Peyer's patch (tissue), 4 donors: ENCODE measurements around the gene CELF2.

ENCODE experiments used
- POLR2A ChIP-seq, 2 donors: fragments of 450-650 bp; IDR thresholded peaks; one replicate each; pipeline ENCODE4 v1.5.1; 2017; ENCODE audit warnings: antibody characterized with exemption in 2 of 2, mild to moderate bottlenecking in 2 of 2, moderate library complexity in 2 of 2
- TF ChIP-seq, protein P1 (sequence below), 6 experiments: fragments of 450-650 bp in 4 of 6; fragments of 200-600 bp in 2 of 6; sonication (generic) in 1 of 6; IDR thresholded peaks; one replicate each; pipeline ENCODE4 v1.5.1; 2017 to 2019; ENCODE audit warnings: antibody characterized with exemption in 6 of 6, mild to moderate bottlenecking in 3 of 6, moderate library complexity in 1 of 6

DNA sequence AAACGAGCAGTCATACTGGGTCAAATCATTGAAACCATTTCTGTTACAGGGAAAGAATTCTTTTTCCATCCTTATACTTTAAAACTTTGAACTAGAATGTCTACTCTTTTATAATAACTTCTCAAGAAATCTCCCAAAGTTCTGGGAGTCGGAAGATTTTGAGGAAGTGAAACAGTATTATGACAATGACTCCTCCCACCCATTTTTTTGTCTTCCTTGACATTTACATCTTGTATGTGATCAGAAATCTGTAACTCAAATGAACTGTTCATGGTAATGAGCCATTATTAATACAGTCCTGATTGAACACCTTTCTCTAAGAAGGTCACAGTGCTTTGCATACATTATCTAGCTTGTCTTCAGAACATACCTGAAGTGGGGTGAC is 227.4 kb downstream of the CELF2 start:
- TF ChIP-seq, protein P1, sequence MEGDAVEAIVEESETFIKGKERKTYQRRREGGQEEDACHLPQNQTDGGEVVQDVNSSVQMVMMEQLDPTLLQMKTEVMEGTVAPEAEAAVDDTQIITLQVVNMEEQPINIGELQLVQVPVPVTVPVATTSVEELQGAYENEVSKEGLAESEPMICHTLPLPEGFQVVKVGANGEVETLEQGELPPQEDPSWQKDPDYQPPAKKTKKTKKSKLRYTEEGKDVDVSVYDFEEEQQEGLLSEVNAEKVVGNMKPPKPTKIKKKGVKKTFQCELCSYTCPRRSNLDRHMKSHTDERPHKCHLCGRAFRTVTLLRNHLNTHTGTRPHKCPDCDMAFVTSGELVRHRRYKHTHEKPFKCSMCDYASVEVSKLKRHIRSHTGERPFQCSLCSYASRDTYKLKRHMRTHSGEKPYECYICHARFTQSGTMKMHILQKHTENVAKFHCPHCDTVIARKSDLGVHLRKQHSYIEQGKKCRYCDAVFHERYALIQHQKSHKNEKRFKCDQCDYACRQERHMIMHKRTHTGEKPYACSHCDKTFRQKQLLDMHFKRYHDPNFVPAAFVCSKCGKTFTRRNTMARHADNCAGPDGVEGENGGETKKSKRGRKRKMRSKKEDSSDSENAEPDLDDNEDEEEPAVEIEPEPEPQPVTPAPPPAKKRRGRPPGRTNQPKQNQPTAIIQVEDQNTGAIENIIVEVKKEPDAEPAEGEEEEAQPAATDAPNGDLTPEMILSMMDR (IDR thresholded peaks at IDR 0.05), result no peak
- no peak for TF ChIP-seq POLR2A (IDR thresholded peaks at IDR 0.05)
